OCI-M1 (cell line): ENCODE results near the gene USP49.

Experiments
- DNase-seq: peaks from one replicate; lab custom pipeline; 2025; lab: John Stamatoyannopoulos, UW

USP49 gene

DNA sequence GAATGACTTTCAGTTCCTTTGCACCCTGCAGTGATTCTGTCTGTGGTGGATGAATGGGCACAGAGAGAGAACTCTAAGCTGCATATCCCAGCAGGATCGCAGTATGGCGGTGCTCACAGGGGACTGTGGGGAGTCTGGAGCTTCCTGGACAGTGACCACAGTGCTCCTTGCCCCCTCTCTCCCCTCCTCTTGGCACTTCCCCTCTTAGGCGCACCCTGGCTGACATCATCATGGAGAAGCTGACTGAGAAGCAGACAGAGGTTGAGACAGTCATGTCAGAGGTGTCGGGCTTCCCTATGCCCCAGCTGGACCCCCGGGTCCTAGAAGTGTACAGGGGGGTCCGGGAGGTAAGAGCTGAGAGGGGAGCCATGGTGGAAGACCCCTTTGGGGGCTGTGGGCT, 34.7 kb upstream of the USP49 start:
- no peak for DNase-seq

DNA sequence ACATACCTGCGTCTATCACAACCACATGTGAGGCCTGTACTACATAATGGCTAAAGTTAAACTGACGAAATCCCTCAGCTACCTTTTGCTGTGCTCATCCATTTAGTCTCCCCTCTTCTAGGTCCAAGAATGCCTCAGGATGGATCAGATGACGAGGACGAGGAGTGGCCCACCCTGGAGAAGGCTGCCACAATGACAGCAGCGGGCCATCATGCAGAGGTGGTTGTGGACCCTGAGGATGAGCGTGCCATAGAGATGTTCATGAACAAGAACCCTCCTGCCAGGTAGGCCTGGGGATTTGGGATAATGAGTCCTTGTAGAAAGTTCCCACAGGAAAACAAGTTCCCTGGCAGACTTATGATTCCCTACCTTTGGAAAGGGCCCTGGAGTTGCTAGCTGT, 32.1 kb upstream of the USP49 start:
- no peak for DNase-seq

GRCh38 chr6:41922154-41922553, 27.0 kb upstream of the USP49 start:
- DNase-seq = peak; percentile 48

DNA sequence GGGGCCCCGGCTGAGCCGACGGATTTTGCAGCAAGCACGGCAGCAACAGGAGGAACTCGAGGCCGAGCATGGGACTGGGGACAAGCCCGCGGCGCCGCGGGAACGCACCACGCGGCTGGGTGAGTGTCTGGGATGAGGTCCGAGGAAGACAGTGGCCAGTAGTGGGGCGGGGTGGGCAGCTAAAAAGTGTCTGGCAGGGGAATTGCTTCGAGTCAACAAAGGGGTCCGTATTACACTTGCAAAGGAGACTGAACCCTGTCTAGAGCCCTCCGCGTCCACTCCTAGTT, 26.5 kb upstream of the USP49 start:
- no peak for DNase-seq

DNA sequence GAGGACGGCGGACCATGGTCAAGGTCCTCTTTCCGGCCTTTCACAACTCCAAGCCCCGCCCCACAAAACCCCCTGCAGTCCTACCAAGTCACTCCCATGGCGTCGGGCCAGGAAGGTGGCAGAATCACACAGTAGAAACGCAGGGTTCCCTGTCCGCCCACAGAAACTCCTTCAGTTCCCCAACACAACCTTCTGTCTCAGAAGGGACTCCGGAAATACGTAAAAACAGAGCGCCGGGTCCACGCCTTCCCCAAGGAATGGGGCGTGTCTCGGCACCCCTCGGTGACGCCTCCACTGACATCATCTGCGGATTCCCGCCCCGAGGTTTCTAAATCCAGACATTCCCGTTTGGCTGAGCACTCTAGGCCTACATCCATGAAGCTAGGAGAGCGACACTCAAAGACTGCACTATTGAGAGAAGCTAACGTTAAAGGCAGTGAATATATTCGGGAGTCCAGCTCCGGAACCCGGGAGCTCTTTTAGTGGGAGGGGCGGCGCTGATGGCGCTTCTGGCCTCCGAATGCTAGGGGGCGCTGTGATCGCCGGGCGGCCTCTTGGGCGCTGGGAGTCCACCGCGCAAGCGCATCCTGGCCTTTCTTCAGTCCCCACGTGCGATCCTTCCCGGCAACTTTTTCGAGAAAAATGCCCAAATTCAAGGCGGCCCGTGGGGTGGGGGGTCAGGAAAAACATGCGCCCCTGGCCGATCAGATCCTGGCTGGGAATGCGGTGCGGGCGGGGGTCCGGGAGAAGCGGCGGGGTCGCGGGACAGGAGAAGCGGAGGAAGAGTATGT, 25.9 kb upstream of the USP49 start, which contains the start of the genes BYSL and MED20:
Gene BYSL, plus strand, starts transcription at position 579 of the 791 bp plus-strand sequence. Its CDS starts 64 bp downstream, at position 643.
Gene MED20, minus strand, starts transcription at position 219 of the 791 bp plus-strand sequence. Its CDS starts 121 bp downstream, at position 98.
- DNase-seq = peak; percentile 99

DNA sequence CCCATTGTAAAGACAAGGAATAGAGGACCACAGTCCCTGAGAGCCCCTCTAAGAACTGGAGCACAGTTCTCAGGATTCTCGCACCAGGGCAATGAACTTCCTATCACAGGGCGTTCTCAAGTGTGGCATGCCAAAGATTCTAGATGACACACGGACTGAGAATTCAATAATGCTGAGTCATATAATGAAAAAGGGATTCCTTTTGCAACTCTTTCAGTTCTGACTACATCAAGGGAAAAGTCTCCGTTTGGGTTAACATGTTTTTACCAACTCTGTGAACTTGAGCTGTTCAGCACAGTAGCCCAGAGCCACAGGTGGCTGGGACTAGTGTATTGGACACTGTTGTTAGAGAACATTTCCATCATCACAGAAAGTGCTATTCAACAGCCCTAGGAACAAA, 22.4 kb upstream of the USP49 start:
- DNase-seq = peak; percentile 77

DNA sequence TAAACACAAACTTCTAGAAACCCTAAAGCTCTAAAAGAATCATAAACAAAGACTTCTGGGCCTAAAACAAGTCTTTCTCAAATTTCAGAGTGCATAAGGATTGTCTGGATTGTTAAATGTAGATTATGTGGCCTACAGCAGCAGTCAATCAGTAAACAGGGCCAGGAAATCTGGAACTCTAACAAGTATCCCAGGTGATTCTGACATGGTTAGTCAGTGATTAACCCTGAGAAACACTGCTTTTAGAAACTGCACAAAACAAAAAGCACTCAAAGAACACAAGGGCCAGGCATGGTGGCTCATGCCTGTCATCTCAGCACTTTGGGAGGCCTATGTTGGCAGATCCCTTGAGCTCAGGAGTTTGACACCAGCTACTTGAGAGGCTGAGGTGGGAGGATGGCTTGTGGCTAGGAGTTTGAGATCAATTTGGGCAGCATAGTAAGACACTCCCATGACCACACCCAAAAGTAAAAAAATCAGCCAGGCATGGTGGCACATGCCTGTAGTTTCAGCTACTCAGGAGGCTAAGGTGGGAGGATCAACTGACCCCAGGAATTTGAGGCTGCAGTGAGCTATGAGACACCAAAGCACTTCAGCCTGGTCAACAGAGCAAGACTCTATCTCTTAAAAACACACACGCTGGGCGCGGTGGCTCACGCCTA, 19.8 kb upstream of the USP49 start:
- no peak for DNase-seq

DNA sequence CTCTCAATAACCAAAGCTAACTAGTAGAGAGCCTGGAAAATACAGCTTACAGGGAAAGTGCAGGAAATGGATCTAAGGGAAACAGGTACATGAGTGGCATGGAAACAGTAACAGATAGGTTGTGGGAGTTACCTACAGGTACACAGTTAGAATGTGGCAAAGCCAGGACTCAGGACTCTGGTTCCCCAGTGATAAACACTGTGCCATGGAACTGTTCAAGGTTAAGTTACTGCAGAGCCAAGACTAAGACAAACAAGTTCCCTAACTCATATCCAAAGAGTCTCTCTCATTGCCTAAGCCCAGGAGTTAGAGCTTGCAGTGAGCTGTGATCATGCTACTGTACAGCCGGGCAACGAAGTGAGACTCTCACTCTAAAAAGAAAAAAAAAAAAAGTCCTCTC, 19.2 kb upstream of the USP49 start:
- no peak for DNase-seq

- DNase-seq = no peak
Observed at GRCh38 chr6:41909727-41910126, 14.6 kb upstream of the USP49 start.

GRCh38 chr6:41901882-41902519, 6.8 kb upstream of the USP49 start:
- peak; percentile 76 for DNase-seq

GRCh38 chr6:41900861-41901260, 5.7 kb upstream of the USP49 start:
- no peak for DNase-seq

DNA sequence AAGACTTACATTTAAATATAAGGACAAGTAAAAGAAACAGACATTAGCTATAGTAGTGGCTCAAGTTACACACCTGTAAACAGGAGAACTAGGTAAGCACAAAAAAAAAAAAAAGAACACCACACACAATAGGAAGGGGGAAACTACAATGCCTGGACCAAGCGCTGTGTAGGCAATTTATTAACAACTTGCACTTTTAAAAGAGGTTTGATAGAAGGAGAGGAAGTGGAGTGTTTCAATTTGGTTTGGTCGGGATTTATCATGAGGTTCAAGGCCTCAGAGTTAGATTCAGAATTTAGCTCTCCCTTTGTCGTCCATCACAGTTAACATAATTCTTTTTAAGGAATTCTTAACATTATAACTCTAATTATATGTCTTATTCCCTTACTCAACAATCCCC, 1.1 kb upstream of the USP49 start:
- DNase-seq = peak; percentile 56

GRCh38 chr6:41894366-41895299, 542 bp downstream of the USP49 start:
- DNase-seq = peak; percentile 43

- no peak for DNase-seq
Observed at GRCh38 chr6:41892921-41893564, 2.1 kb downstream of the USP49 start.

DNA sequence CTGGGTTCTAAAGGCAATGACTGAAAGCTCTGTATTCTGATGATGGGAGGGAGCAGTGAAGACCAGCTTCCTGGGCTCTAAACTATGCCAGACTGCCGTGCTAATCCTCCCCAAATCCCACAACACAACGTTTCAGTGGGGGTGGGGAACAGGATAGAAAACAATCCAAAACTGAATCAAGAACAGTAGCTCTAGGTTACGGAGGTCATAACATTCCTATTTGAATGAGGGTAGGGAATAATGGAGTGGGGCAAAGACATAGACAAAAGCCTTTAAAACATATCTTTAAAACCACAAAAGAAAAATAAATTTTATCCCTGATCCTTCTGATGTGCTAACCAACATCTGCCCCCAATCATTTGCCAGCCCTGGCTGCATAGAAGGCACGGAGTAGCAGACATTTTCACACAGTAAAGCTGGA, 7.8 kb downstream of the USP49 start:
- no peak for DNase-seq

GRCh38 chr6:41885930-41886329, 9.2 kb downstream of the USP49 start:
- DNase-seq = no peak

DNA sequence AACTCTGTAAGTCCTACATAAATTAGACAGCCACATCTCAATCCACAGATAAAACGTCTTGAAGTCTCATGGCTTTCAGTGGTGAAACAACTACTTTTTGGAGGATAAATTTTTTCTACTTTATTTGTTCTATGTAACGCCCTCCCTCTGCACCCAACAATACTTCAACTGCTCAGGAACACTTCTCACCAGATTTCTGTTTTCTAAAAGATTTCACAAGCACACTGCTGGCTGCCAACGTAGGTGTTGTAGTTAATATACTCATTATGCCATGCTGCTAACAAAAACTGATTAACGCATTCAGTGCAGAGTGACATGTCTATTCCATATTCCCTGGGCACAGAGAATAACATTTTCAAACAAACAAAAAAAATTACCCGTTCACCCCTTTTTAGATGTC, 10.2 kb downstream of the USP49 start:
- no peak for DNase-seq

DNA sequence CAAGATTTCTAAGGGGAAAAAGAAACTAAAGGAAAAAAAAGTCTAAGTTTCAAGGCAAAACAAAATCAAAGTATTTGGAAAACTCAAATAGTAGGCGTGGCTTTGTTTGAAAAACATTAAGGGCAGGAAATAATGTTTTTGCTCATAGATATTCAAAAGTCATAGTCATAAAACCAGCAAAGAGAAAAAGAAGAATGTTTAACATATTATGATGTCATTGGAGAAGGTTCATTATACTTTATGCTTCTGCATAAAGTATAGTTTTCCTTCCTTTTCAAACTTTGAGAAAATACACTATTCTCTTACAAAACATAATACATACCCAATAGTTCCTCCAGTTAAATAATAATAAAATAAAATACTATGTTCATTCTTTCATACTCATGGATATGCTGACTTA, 13.7 kb downstream of the USP49 start:
- DNase-seq = no peak

- DNase-seq = no peak
Observed at GRCh38 chr6:41878961-41879405, 16.2 kb downstream of the USP49 start.

- no peak for DNase-seq
Observed at GRCh38 chr6:41878246-41878645, 16.9 kb downstream of the USP49 start.

GRCh38 chr6:41877051-41877680, 18.0 kb downstream of the USP49 start:
- DNase-seq = no peak
